Karpas-422 (cell line): ENCODE data around the gene COQ6. TPM values are rescaled to one million over a fixed set of nuclear protein-coding genes. Genes with fewer than 3 reads are reported as not detected.
"Not testable (repeated sequence)": the region's sequence is repeated elsewhere in the genome, so short reads cannot be mapped to it uniquely, and the experiment has no call there.

Source experiments
- DNase-seq: peaks from one replicate; pipeline ENCODE4 v3.0.0-alpha.2; 2015
- H2AFZ ChIP-seq: fragments of 200-600 bp; sonication (generic); 2 replicates; pipeline ENCODE4 v1.6.1; 2014; ENCODE audit warnings: antibody characterized with exemption, low read length, mixed read lengths
- H3K27ac ChIP-seq: fragments of 200-600 bp; sonication (generic); 2 replicates; pipeline ENCODE4 v1.5.1; 2014; ENCODE audit warnings: mild to moderate bottlenecking, low read length, moderate library complexity
- H3K27me3 ChIP-seq: fragments of 200-600 bp; sonication (generic); 2 replicates; pipeline ENCODE4 v1.6.1; 2014; ENCODE audit warnings: low read length, mixed read lengths
- H3K36me3 ChIP-seq: fragments of 200-600 bp; sonication (generic); 2 replicates; pipeline ENCODE4 v1.6.1; 2014; ENCODE audit warnings: low read length, mixed read lengths; ENCODE audit not compliant: insufficient read depth
- H3K4me1 ChIP-seq: fragments of 200-600 bp; sonication (generic); 2 replicates; pipeline ENCODE4 v1.6.1; 2014; ENCODE audit warnings: mild to moderate bottlenecking, low read length, mixed read lengths
- H3K4me2 ChIP-seq: fragments of 200-600 bp; sonication (generic); 2 replicates; pipeline ENCODE4 v1.6.1; 2014; ENCODE audit warnings: low read length, low read depth, mild to moderate bottlenecking; ENCODE audit not compliant: poor library complexity, severe bottlenecking
- H3K4me3 ChIP-seq: fragments of 200-600 bp; sonication (generic); 2 replicates; pipeline ENCODE4 v1.5.1; 2014; ENCODE audit warnings: mild to moderate bottlenecking, antibody characterized with exemption, low read length, mixed read lengths
- H3K79me2 ChIP-seq: fragments of 200-600 bp; sonication (generic); 2 replicates; pipeline ENCODE4 v1.6.1; 2014; ENCODE audit warnings: mild to moderate bottlenecking, low read length, mixed read lengths
- H3K9ac ChIP-seq: fragments of 200-600 bp; sonication (generic); 2 replicates; pipeline ENCODE4 v1.6.0; 2014; ENCODE audit warnings: low read length
- H3K9me2 ChIP-seq: fragments of 200-600 bp; sonication (generic), shearing (Covaris generic); replicated peaks from 2 replicates; pipeline ENCODE4 v1.6.0; 2014; ENCODE audit warnings: mild to moderate bottlenecking, low read length, moderate library complexity; ENCODE audit not compliant: insufficient read depth
- H3K9me3 ChIP-seq: fragments of 300-700, 200-600 bp; sonication (generic); 2 replicates; pipeline ENCODE4 v1.6.1; 2014; ENCODE audit warnings: low read length, mixed read lengths
- H4K20me1 ChIP-seq: fragments of 200-600 bp; sonication (generic); 2 replicates; pipeline ENCODE4 v1.6.1; 2014; ENCODE audit warnings: mild to moderate bottlenecking, antibody characterized with exemption, low read length, low read depth; ENCODE audit not compliant: insufficient read depth
- total RNA-seq: library from RNA; depleted of rRNA; stranded (reverse); fragments of >200 nt; shearing (Covaris generic); gene quantifications from 2 replicates; pipeline ENCODE4 v1.2.3, GENCODE V29; 2014; ENCODE audit warnings: low replicate concordance

Gene COQ6
- total RNA-seq, 1 experiment from 2014 or later: 45.2 TPM

DNA sequence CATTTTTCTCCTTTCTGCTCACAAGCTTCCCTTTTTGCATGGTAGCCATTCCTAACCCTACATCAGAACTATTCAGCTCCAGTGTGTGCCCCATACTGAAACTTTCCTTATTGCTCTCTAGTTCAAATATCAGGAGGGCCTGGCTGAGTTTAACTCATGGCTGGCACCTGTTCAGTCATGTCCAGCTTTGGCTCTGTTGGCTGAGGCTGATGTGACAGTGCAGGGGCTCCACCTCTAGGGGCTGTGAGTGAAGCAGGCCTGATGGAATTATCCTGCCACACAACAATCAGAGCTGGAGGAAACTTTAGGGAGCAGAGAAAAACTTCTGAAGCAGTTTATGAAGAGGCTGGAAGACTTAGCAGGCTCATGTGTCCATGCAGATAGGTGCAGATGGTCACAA is 8.5 kb downstream of the COQ6 start:
- H3K27me3 ChIP-seq: no peaks in the 10 kb centered on the region
- no peak overlapping the region for H2AFZ ChIP-seq
- H3K9me2 ChIP-seq: no peaks in the 10 kb centered on the region
- H3K27ac ChIP-seq: no peak overlapping the region
- no peak overlapping the region for H3K9ac ChIP-seq
- no peaks in the 10 kb centered on the region for H3K9me3 ChIP-seq
- peaks cover 43% of the 10 kb centered on the region; the same call in 1 of the 2 replicates for H3K36me3 ChIP-seq
- H3K4me2 ChIP-seq: no peak overlapping the region
- H3K79me2 ChIP-seq: peaks cover 5% of the 10 kb centered on the region; the same call in 1 of the 2 replicates
- no peak overlapping the region for H3K4me3 ChIP-seq
- H3K4me1 ChIP-seq: no peaks in the 10 kb centered on the region
- H4K20me1 ChIP-seq: no peaks in the 10 kb centered on the region
- no peak for DNase-seq

DNA sequence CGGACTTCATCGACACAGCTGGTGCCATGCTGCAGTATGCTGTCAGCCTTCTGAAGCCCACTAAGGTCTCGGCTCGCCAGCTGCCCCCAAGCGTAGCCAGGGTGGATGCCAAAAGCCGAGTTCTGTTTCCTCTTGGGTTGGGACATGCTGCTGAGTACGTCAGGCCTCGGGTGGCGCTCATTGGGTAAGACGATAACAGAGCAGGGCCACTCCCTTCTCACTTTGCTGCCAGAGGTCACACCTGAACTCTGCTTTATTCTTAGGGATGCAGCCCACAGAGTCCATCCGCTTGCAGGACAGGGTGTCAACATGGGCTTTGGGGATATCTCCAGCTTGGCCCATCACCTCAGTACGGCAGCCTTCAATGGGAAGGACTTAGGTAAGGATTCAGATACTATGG is 11.1 kb downstream of the COQ6 start:
- no peak overlapping the region for H3K4me3 ChIP-seq
- H3K9ac ChIP-seq: no peak overlapping the region
- H3K9me3 ChIP-seq: no peaks in the 10 kb centered on the region
- H3K27me3 ChIP-seq: no peaks in the 10 kb centered on the region
- DNase-seq: no peak
- no peak overlapping the region for H2AFZ ChIP-seq
- no peak overlapping the region for H3K27ac ChIP-seq
- H3K36me3 ChIP-seq: peaks cover 36% of the 10 kb centered on the region; the same call in 1 of the 2 replicates
- no peaks in the 10 kb centered on the region for H4K20me1 ChIP-seq
- H3K9me2 ChIP-seq: no peaks in the 10 kb centered on the region
- no peaks in the 10 kb centered on the region for H3K4me1 ChIP-seq
- no peaks in the 10 kb centered on the region for H3K79me2 ChIP-seq
- no peak overlapping the region for H3K4me2 ChIP-seq

DNA sequence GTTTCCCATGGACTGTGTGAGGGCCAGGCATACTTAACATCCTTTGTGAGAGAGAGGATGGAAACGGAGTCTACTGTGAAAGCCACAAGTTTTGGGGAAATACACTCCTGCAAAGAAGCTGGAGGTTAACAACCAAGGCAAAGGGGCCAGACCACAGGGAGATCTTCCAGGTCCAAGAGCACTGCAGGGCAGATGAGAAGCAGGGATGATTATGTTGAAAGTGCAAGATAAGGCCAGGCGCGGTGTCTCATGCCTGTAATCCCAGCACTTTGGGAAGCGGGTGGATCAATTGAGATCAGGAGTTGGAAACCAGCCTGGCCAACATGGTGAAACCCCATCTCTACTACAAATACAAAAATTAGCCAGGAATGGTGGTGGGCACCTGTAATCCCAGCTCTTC is 15.1 kb downstream of the COQ6 start:
- Histone ChIP-seq H3K9ac (no peak overlapping the region), H3K4me2 (no peak overlapping the region), H3K79me2 (no peaks in the 10 kb centered on the region), H3K9me2 (no peaks in the 10 kb centered on the region), H2AFZ (no peak overlapping the region), H4K20me1 (no peaks in the 10 kb centered on the region), H3K4me1 (peaks cover 9% of the 10 kb centered on the region), H3K4me3 (no peak overlapping the region), H3K36me3 (peaks cover 35% of the 10 kb centered on the region), H3K9me3 (no peaks in the 10 kb centered on the region), H3K27ac (no peak overlapping the region), H3K27me3 (no peaks in the 10 kb centered on the region)
- no peak for DNase-seq

DNA sequence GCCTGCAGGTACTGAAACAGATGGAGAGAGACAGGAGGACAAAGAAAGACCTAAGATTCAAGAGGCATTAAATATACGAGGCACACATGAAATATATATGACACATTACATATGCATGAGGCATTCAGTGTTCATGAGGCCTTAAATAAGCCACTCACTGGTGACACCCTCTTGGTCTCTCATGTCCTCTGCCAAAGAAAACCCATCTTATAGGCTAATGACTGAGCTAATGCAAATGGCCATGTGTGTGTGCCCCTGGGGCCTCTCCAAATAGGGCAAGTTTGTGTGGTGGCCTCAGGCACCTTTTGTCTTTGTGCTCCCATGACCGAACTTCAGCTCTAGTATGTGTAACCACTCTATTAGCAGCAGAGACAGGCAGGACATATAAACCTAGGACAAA is 18.8 kb downstream of the COQ6 start:
- peak overlapping the region; percentile 37; the same call in 1 of the 2 replicates for H3K27ac ChIP-seq
- peak; percentile 77 for DNase-seq
- H3K4me1 ChIP-seq: peaks cover 9% of the 10 kb centered on the region
- H3K79me2 ChIP-seq: no peaks in the 10 kb centered on the region
- H3K9me2 ChIP-seq: no peaks in the 10 kb centered on the region
- no peak overlapping the region for H3K9ac ChIP-seq
- no peak overlapping the region for H2AFZ ChIP-seq
- no peaks in the 10 kb centered on the region for H3K27me3 ChIP-seq
- H3K4me2 ChIP-seq: peak overlapping the region; percentile 7
- H3K9me3 ChIP-seq: no peaks in the 10 kb centered on the region
- H4K20me1 ChIP-seq: no peaks in the 10 kb centered on the region
- peaks cover 21% of the 10 kb centered on the region for H3K36me3 ChIP-seq
- no peak overlapping the region for H3K4me3 ChIP-seq

DNA sequence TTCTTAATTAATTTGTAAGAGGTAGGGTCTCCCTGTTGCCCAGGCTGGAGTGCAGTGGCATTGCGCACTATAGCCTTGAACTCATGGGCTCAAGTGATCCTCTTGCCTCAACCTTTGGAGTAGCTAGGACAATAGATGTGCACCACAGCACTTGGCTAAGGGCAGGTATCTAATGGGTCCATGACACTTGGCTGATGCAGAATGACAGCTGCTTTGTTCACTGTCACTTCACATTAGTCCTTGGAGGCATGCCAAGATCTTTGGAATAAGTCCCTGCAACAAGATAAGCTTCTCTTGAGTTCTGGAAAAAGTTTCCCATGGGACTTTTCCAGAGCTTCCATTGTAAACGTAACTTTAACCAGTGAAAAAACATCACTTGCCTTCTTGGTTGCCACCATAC is 23.4 kb downstream of the COQ6 start:
- Histone ChIP-seq H4K20me1 (no peaks in the 10 kb centered on the region), H2AFZ (no peak overlapping the region), H3K36me3 (peaks cover 10% of the 10 kb centered on the region)

DNA sequence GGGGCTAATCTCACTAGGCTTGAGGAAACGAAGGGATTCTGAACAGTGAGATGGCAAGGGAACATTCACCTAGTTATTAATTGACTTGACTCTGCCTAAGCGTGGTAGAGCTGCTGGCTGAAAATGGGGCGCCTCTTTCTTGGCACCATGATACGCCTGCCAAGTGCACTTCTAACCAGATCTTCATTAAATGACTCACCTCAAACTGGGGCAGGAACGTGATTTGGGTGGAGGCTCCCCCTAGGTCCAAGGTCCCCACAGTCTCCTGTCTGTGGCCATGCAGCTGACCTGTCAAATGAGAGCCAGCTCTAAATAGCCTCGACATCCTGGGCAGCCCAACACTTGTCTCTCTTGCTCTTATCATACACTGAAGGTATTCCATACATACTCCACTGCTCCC is 26.0 kb downstream of the COQ6 start:
- DNase-seq: no peak
- Histone ChIP-seq H4K20me1 (no peaks in the 10 kb centered on the region), H3K9ac (no peak overlapping the region), H3K4me1 (no peaks in the 10 kb centered on the region), H3K27me3 (no peaks in the 10 kb centered on the region), H3K36me3 (peaks cover 7% of the 10 kb centered on the region; the same call in 1 of the 2 replicates), H3K4me2 (no peak overlapping the region), H3K9me2 (no peaks in the 10 kb centered on the region), H3K79me2 (no peaks in the 10 kb centered on the region), H3K9me3 (no peaks in the 10 kb centered on the region), H2AFZ (no peak overlapping the region), H3K27ac (no peak overlapping the region), H3K4me3 (no peak overlapping the region)

More for the DNA sequence above, 23.4 kb downstream of the COQ6 start:
- no peak for DNase-seq
- Histone ChIP-seq H3K9ac (no peak overlapping the region), H3K9me2 (no peaks in the 10 kb centered on the region), H3K27ac (no peak overlapping the region), H3K4me2 (no peak overlapping the region), H3K79me2 (no peaks in the 10 kb centered on the region), H3K27me3 (no peaks in the 10 kb centered on the region), H3K9me3 (no peaks in the 10 kb centered on the region), H3K4me3 (no peak overlapping the region), H3K4me1 (peaks cover 9% of the 10 kb centered on the region)

DNA sequence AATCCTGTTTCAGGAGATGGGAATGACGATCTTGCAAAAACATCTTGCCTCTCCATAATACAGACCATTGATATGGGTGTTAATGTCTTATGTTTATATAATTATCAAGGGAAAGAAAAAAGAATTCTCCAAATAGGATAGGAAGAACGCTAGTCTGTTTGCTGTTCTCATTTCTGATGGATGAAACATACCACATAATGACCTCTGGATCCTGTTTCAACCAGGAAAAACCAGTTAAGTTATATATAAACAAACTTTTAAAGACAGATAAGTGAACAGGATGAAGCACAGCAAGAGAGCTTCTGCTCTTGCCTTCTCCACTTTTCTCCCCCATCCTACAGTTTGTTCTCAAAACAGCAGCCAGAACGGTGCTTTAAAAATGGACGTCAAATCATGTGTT is 27.8 kb downstream of the COQ6 start:
- no peak for DNase-seq
- Histone ChIP-seq H4K20me1 (no peaks in the 10 kb centered on the region), H2AFZ (no peak overlapping the region), H3K9me2 (no peaks in the 10 kb centered on the region), H3K9ac (no peak overlapping the region), H3K79me2 (no peaks in the 10 kb centered on the region), H3K27ac (no peak overlapping the region), H3K4me1 (no peaks in the 10 kb centered on the region), H3K4me2 (no peak overlapping the region), H3K4me3 (no peak overlapping the region), H3K36me3 (peaks cover 7% of the 10 kb centered on the region; the same call in 1 of the 2 replicates), H3K27me3 (no peaks in the 10 kb centered on the region), H3K9me3 (no peaks in the 10 kb centered on the region)

DNA sequence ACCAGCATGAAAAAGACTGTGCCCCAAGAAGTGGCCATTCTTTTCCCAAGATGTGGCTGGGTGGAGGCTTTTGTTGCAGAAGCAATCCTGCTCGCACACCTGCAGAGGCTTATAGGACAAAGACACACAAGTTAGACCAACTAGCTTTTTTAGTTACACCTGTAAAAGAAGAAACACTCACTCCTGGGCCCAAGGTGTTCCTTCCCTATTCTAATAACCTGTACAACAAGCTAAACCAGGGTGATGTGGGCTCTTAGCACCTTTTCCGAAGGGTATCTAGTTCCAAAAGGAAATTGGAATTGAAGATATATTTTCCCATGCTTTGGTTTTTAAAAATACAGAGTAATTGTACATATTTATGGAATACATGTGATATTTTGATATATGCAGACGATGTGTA is 38.0 kb downstream of the COQ6 start:
- Histone ChIP-seq H3K79me2 (no peaks in the 10 kb centered on the region), H3K9me3 (no peaks in the 10 kb centered on the region), H4K20me1 (no peaks in the 10 kb centered on the region), H3K4me3 (no peak overlapping the region), H3K9me2 (no peaks in the 10 kb centered on the region), H3K27ac (no peak overlapping the region), H3K9ac (no peak overlapping the region), H3K36me3 (peaks cover 18% of the 10 kb centered on the region), H3K4me1 (no peaks in the 10 kb centered on the region), H2AFZ (no peak overlapping the region), H3K4me2 (no peak overlapping the region), H3K27me3 (no peaks in the 10 kb centered on the region)
- no peak for DNase-seq

DNA sequence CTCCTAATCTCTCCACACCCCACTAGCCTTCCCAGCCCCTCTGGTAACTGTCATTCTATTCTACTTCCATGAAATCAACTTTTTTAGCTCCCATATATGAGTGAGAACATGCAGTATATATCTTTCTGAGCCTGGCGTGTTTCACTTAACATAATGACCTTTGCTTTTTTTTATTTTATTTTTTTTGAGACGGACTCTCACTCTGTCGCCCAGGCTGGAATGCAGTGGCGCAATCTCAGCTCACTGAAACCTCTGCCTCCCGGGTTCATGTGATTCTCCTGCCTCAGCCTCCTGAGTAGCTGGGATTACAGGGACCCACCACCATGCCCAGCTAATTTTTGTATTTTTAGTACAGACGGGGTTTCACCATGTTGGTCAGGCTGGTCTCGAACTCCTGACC is 38.6 kb downstream of the COQ6 start:
- not testable (repeated sequence) for H3K4me2 ChIP-seq, H3K27ac ChIP-seq, H2AFZ ChIP-seq

More for the DNA sequence above, 38.6 kb downstream of the COQ6 start:
- H3K9me3 ChIP-seq, H3K9ac ChIP-seq, H4K20me1 ChIP-seq, H3K4me1 ChIP-seq, DNase-seq, H3K4me3 ChIP-seq, H3K79me2 ChIP-seq, H3K9me2 ChIP-seq, H3K27me3 ChIP-seq: not testable (repeated sequence)
- H3K36me3 ChIP-seq: peaks cover 18% of the 10 kb centered on the region
